Left lung (tissue), 10 donors: ENCODE measurements around the gene ZNRF2. TPM values are rescaled to one million over a fixed set of nuclear protein-coding genes. Genes with fewer than 3 reads are reported as not detected.

Experiments used
- ATAC-seq: fragments of 200-7000 bp; cut with Tn5 transposase; one replicate; pipeline ENCODE4 v1.9.1; 2020; ENCODE audit warnings: moderate library complexity
- DNase-seq, 4 donors: peaks; one replicate each; pipeline ENCODE4 v3.0.0-alpha.2; 2013 to 2020
- H3K27ac ChIP-seq, 2 donors: fragments of 200-600 bp; sonication (generic) in 1 of 2; one replicate each; pipeline versions ENCODE4 v1.5.0 to v1.8.0; 2020 to 2021
- H3K27me3 ChIP-seq, 2 donors: fragments of 200-600 bp; sonication (generic) in 1 of 2; one replicate each; pipeline versions ENCODE4 v1.5.0 to v1.8.0; 2020 to 2021
- H3K36me3 ChIP-seq, 2 donors: fragments of 200-600 bp; sonication (generic) in 1 of 2; one replicate each; pipeline versions ENCODE4 v1.5.0 to v1.8.0; 2020 to 2021
- H3K4me1 ChIP-seq, 2 donors: fragments of 200-600 bp; one replicate each; pipeline ENCODE4 v1.8.0; 2021
- H3K4me3 ChIP-seq, 2 donors: fragments of 200-600 bp; sonication (generic) in 1 of 2; one replicate each; pipeline versions ENCODE4 v1.5.0 to v1.8.0; 2020 to 2021; ENCODE audit warnings: mild to moderate bottlenecking in 1 of 2
- H3K9me3 ChIP-seq, 2 donors: fragments of 200-600 bp; sonication (generic) in 1 of 2; one replicate each; pipeline versions ENCODE4 v1.5.0 to v1.8.0; 2020 to 2021
- intact Hi-C, 2 donors: fragments of 100-400 bp; cut with DNase I; formaldehyde crosslinking; loops; one replicate each; pipeline versions ENCODE4 v1.11.2 to v1.14.2; 2022
- polyA plus RNA-seq, 6 donors: library from polyadenylated mRNA; unstranded; fragments of 120-200 nt; gene quantifications; one replicate each; pipeline ENCODE4 v1.2.1, GENCODE V29; 2013; ENCODE audit not compliant: insufficient read length in 6 of 6
- total RNA-seq, 2 donors: library from RNA; stranded (reverse); fragmentation: NEBNext Ultra II Directional; extraction: Animal tissue kit (Norgen Biotek cat#: 25700); gene quantifications; one replicate each; pipeline ENCODE4 v1.2.1, GENCODE V29; 2021
- TF ChIP-seq, protein P1 (sequence below), 2 donors: fragments of 200-600 bp; sonication (generic) in 1 of 2; IDR thresholded peaks; one replicate each; pipeline versions ENCODE4 v1.5.0 to v1.8.0; 2021; ENCODE audit warnings: antibody characterized with exemption in 2 of 2
- donor health status: DM: no; HTN: yes; CAD: no.
- donor health status: DM: no; HTN: no; CAD: no.

Gene ZNRF2
- total and polyA plus RNA-seq, 8 donors = 10.9 to 19.5 (median 12.4) TPM

DNA sequence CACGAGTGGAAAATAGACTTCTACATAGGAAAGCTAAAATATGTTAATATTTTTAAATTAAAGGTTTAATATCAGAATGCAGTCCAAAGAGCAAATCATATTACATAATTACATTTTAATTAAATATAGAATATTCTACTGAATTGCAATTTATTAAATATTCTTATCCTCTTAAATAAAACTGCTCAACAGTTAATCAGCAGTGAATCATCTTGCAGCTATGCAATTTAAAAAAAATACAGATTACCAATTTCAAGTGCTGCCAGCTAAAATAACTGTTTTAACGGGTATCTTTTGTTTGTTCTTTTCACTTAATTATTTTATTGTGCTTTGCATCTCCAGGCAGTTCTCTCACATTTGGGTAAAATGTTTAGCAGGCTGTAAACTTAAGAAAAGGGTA, 82.2 kb downstream of the ZNRF2 start:
- no peak overlapping the region for H3K4me3 ChIP-seq
- ATAC-seq (no peak), DNase-seq (no peak)
- intact Hi-C loops = no loop called here
- H3K27ac ChIP-seq = no peak overlapping the region
- peaks cover 0 to 4% of the 10 kb centered on the region in 2 donors for H3K36me3 ChIP-seq
- H3K4me1 ChIP-seq = no peaks in the 10 kb centered on the region
- no peaks in the 10 kb centered on the region for H3K9me3 ChIP-seq
- no peaks in the 10 kb centered on the region for H3K27me3 ChIP-seq
- TF ChIP-seq, protein P1, sequence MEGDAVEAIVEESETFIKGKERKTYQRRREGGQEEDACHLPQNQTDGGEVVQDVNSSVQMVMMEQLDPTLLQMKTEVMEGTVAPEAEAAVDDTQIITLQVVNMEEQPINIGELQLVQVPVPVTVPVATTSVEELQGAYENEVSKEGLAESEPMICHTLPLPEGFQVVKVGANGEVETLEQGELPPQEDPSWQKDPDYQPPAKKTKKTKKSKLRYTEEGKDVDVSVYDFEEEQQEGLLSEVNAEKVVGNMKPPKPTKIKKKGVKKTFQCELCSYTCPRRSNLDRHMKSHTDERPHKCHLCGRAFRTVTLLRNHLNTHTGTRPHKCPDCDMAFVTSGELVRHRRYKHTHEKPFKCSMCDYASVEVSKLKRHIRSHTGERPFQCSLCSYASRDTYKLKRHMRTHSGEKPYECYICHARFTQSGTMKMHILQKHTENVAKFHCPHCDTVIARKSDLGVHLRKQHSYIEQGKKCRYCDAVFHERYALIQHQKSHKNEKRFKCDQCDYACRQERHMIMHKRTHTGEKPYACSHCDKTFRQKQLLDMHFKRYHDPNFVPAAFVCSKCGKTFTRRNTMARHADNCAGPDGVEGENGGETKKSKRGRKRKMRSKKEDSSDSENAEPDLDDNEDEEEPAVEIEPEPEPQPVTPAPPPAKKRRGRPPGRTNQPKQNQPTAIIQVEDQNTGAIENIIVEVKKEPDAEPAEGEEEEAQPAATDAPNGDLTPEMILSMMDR (IDR thresholded peaks at IDR 0.05) = no peak

DNA sequence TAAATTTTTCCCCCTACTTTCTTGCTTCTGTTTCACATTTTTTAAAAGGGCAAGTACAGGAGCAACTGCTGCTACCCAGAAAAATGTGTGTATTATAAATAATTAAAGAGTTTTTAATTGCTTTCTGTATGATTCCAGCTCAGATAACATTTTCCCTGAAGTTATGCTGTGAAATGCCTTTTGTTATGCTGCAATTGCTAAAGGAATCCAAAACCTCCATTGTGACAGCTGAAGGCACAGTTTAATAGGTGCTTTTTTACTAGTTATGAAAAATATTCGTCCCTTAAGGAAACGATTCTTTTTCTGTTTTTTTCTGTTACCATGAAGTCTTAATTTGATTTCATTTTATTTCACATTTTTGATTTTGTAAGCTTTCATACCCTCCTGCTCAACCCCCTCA, 83.2 kb downstream of the ZNRF2 start:
- intact Hi-C loops = no loop called here
- Histone ChIP-seq H3K9me3 (no peaks in the 10 kb centered on the region), H3K27ac (no peak overlapping the region), H3K4me3 (no peak overlapping the region), H3K27me3 (no peaks in the 10 kb centered on the region), H3K4me1 (no peaks in the 10 kb centered on the region), H3K36me3 (peaks cover 0 to 11% of the 10 kb centered on the region in 2 donors)
- DNase-seq (no peak), ATAC-seq (no peak)
- TF ChIP-seq, protein P1 (IDR thresholded peaks at IDR 0.05) = no peak

DNA sequence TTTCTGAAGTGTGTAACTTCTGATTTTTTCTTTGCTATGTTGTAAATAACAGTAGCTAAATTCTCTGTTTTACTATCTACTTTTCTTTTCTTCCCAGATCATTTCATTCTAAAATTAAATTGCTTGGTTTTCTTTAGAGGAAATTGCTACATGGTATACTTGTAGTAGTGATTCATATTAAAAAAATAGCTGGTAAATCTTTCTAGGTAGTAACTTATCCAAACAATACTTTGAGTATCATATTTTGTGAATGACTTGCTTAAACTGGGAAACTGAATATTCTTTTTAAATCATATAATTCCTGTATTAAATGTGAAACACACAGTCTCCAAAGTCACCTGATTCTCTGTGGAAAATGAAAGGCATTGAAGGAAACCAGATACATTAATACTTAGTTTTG, 85.5 kb downstream of the ZNRF2 start:
- no peak overlapping the region for H3K27ac ChIP-seq
- H3K36me3 ChIP-seq = peaks cover 0 to 11% of the 10 kb centered on the region in 2 donors
- DNase-seq (no peak), ATAC-seq (no peak)
- intact Hi-C loops = no loop called here
- TF ChIP-seq, protein P1 (IDR thresholded peaks at IDR 0.05) = no peak
- H3K9me3 ChIP-seq = no peaks in the 10 kb centered on the region
- H3K27me3 ChIP-seq = no peaks in the 10 kb centered on the region
- no peak overlapping the region for H3K4me3 ChIP-seq
- H3K4me1 ChIP-seq = no peaks in the 10 kb centered on the region

DNA sequence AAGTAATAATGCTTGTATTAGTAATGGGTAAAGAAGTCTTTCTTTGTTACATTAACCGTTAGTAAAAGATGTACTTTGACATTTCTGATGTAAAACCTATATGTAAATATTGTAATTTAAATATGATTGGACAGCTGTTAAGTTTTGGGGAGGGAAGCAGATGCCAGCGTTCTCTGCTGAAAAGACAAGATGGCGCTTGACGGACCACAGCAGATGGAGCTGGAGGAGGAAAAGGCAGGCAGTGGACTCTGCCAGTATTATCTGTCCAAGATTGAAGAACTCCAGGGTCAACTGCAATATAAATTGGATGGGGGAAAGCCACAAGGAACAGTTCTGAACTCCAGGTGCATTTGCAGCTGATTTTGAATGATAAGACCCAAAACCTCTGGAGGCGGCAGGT, 86.9 kb downstream of the ZNRF2 start:
- Histone ChIP-seq H3K36me3 (peaks cover 0 to 11% of the 10 kb centered on the region in 2 donors), H3K4me1 (no peaks in the 10 kb centered on the region), H3K4me3 (no peak overlapping the region), H3K27ac (no peak overlapping the region), H3K27me3 (no peaks in the 10 kb centered on the region), H3K9me3 (no peaks in the 10 kb centered on the region)
- TF ChIP-seq, protein P1 (IDR thresholded peaks at IDR 0.05) = no peak
- intact Hi-C loops = no loop called here
- ATAC-seq = no peak
- DNase-seq = no peak

DNA sequence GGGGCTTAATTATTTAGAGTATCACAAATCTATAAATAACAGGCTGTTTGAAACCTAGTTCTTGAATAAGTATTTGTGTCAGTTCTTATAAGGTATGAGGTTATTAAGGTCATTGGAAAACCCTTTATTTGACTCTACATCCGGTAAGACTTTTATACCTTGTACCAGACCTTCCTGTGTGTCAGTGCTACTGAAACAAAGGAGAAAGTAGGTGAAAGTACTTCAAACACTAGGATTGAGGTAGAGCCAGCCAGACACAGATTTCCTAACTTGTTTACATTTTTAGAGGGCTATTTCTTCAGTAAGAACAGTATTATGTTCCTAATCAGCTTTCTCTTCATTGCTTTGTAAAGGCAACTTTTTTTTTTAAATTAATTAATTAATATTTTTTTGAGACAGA, 93.9 kb downstream of the ZNRF2 start:
- no peak for DNase-seq
- H3K27me3 ChIP-seq = no peaks in the 10 kb centered on the region
- H3K4me3 ChIP-seq = no peak overlapping the region
- TF ChIP-seq, protein P1 (IDR thresholded peaks at IDR 0.05) = no peak
- intact Hi-C loops = no loop called here
- peaks cover 0 to 11% of the 10 kb centered on the region in 2 donors for H3K9me3 ChIP-seq
- no peak overlapping the region for H3K27ac ChIP-seq
- no peaks in the 10 kb centered on the region for H3K36me3 ChIP-seq
- no peaks in the 10 kb centered on the region for H3K4me1 ChIP-seq
- ATAC-seq = peak; percentile 62
